Endodermal cell (in vitro differentiated cells): ENCODE results near the gene CHTF18. TPM values are rescaled to one million over a fixed set of nuclear protein-coding genes. Genes with fewer than 3 reads are reported as not detected.

Source experiments
- DNase-seq: peaks from one replicate; pipeline ENCODE4 v3.0.0-alpha.2; 2017
- H3K27ac ChIP-seq: 2 replicates; pipeline ENCODE4 v1.5.1; 2013; ENCODE audit warnings: mild to moderate bottlenecking, low read depth, low read length, moderate library complexity
- H3K27me3 ChIP-seq: 2 replicates; pipeline ENCODE4 v1.6.1; 2013; ENCODE audit warnings: mild to moderate bottlenecking, low read length, moderate library complexity; ENCODE audit not compliant: insufficient read depth, control insufficient read depth, poor library complexity, severe bottlenecking
- H3K36me3 ChIP-seq: 2 replicates; pipeline ENCODE4 v1.7.0; 2013; ENCODE audit warnings: mild to moderate bottlenecking, low read length, moderate library complexity; ENCODE audit not compliant: control insufficient read depth, insufficient read depth
- H3K4me1 ChIP-seq: one replicate; pipeline ENCODE4 v1.7.0; 2013; ENCODE audit warnings: low read length; ENCODE audit not compliant: control insufficient read depth, insufficient read depth
- H3K4me3 ChIP-seq: 2 replicates; pipeline ENCODE4 v1.5.1; 2013; ENCODE audit warnings: mild to moderate bottlenecking, low read length, moderate library complexity
- H3K9ac ChIP-seq: 2 replicates; pipeline ENCODE4 v1.6.1; 2013; ENCODE audit warnings: mild to moderate bottlenecking, low read length, moderate library complexity; ENCODE audit not compliant: poor library complexity, severe bottlenecking; ENCODE audit errors: extremely low read depth
- H3K9me3 ChIP-seq: 2 replicates; pipeline ENCODE4 v1.6.1; 2013; ENCODE audit warnings: mild to moderate bottlenecking, low read length, moderate library complexity; ENCODE audit not compliant: control insufficient read depth
- H3K27ac Mint-ChIP-seq: 2 replicates; pipeline ENCODE4 v1.8.0; 2020; ENCODE audit warnings: mixed read lengths
- H3K27me3 Mint-ChIP-seq: 2 replicates; pipeline ENCODE4 v1.8.0; 2021; ENCODE audit warnings: mild to moderate bottlenecking, mixed read lengths; ENCODE audit not compliant: insufficient read depth
- H3K36me3 Mint-ChIP-seq: 2 replicates; pipeline ENCODE4 v1.8.0; 2020; ENCODE audit warnings: low read depth, mixed read lengths
- H3K4me1 Mint-ChIP-seq: 2 replicates; pipeline ENCODE4 v1.8.0; 2020; ENCODE audit warnings: mixed read lengths
- H3K4me3 Mint-ChIP-seq: 2 replicates; pipeline ENCODE4 v1.8.0; 2020; ENCODE audit warnings: mild to moderate bottlenecking, moderate library complexity, mixed read lengths
- H3K9me3 Mint-ChIP-seq: 2 replicates; pipeline ENCODE4 v1.8.0; 2020; ENCODE audit warnings: mild to moderate bottlenecking, mixed read lengths
- CTCF ChIP-seq: fragments of 200-600 bp; sonication (generic); conservative IDR thresholded peaks from 2 replicates; pipeline ENCODE4 v1.5.0; 2021; ENCODE audit warnings: antibody characterized with exemption, mild to moderate bottlenecking
- WGBS, 2 experiments: methylation state at CpG; one replicate each; pipeline versions ENCODE4 v1.1.5 to v1.1.7; 2013; ENCODE audit warnings: missing lambda C conversion rate in 2 of 2, mixed read lengths in 1 of 2; ENCODE audit not compliant: insufficient coverage in 1 of 2, insufficient read length in 1 of 2; 5-methylcytosine and 5-hydroxymethylcytosine counted together
- total RNA-seq, 2 donors: library from RNA; stranded (reverse); fragmentation: NEBNext Ultra II Directional in 1 of 2; extraction: Animal tissue kit (Norgen Biotek cat#: 25700) in 1 of 2; gene quantifications; 2 replicates in 1 of 2; 3 replicates in 1 of 2; pipeline ENCODE4 v1.2.1, GENCODE V29; 2021

CHTF18 gene
- total RNA-seq, 2 donors from 2014 or later: 158 to 169 TPM

GRCh38 chr16:817001-817906, 28.8 kb downstream of the CHTF18 start:
- no peak for TF ChIP-seq CTCF
- Mint-ChIP-seq H3K4me3 (no peak overlapping the region), H3K27ac (no peak overlapping the region), H3K9me3 (peaks cover 1% of the 10 kb centered on the region), H3K27me3 (peaks cover 8% of the 10 kb centered on the region), H3K4me1 (no peaks in the 10 kb centered on the region), H3K36me3 (no peaks in the 10 kb centered on the region)
- no peak overlapping the region for H3K4me3 ChIP-seq
- no peak for DNase-seq
- 91 to 95% methylated on average over 60 to 71 of the region's 71 CpGs for WGBS, 2 experiments
- H3K27ac ChIP-seq: no peak overlapping the region
- peaks cover 9% of the 10 kb centered on the region for H3K27me3 ChIP-seq
- H3K4me1 ChIP-seq: no peaks in the 10 kb centered on the region
- no peaks in the 10 kb centered on the region for H3K9me3 ChIP-seq
- no peak overlapping the region for H3K9ac ChIP-seq
- no peaks in the 10 kb centered on the region for H3K36me3 ChIP-seq

GRCh38 chr16:818132-818531, 29.7 kb downstream of the CHTF18 start:
- Mint-ChIP-seq H3K27ac (no peak overlapping the region), H3K4me1 (no peaks in the 10 kb centered on the region), H3K9me3 (no peaks in the 10 kb centered on the region), H3K4me3 (no peak overlapping the region), H3K36me3 (no peaks in the 10 kb centered on the region), H3K27me3 (no peaks in the 10 kb centered on the region)
- Histone ChIP-seq H3K4me1 (no peaks in the 10 kb centered on the region), H3K27ac (no peak overlapping the region), H3K9me3 (no peaks in the 10 kb centered on the region), H3K4me3 (no peak overlapping the region), H3K27me3 (peaks cover 3% of the 10 kb centered on the region), H3K36me3 (no peaks in the 10 kb centered on the region), H3K9ac (no peak overlapping the region)
- WGBS, 2 experiments: 85 to 93% methylated on average over 6 to 8 of the region's 8 CpGs
- no peak for DNase-seq
- no peak for TF ChIP-seq CTCF

DNA sequence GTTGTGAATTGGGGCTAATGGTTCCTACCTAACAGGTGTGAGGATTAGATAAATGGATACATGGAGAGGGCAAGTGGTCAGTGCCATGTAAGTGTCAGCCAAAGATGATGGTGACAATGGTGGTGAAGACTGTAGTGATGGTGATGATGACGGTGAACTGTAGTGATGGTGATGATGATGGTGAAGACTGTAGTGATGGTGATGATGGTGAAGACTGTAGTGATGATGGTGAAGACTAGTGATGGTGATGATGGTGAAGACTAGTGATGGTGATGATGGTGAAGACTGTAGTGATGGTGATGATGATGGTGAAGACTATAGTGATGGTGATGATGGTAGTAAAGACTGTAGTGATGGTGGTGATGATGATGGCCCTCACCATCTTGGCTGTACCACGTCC, 30.2 kb downstream of the CHTF18 start:
- no peak for DNase-seq
- H3K4me3 Mint-ChIP-seq: no peak overlapping the region
- TF ChIP-seq CTCF: no peak
- Histone ChIP-seq H3K27me3 (no peaks in the 10 kb centered on the region), H3K9ac (no peak overlapping the region), H3K4me1 (no peaks in the 10 kb centered on the region), H3K9me3 (no peaks in the 10 kb centered on the region), H3K4me3 (no peak overlapping the region), H3K36me3 (no peaks in the 10 kb centered on the region), H3K27ac (no peak overlapping the region)
- H3K36me3 Mint-ChIP-seq: no peaks in the 10 kb centered on the region
- H3K9me3 Mint-ChIP-seq: no peaks in the 10 kb centered on the region
- no peak overlapping the region for H3K27ac Mint-ChIP-seq
- no peaks in the 10 kb centered on the region for H3K27me3 Mint-ChIP-seq
- 74 to 75% methylated on average over 1 to 2 of the region's 2 CpGs for WGBS, 2 experiments
- H3K4me1 Mint-ChIP-seq: no peaks in the 10 kb centered on the region
